Omental fat pad (tissue), 4 donors: ENCODE results near the gene KSR1. TPM values are rescaled to one million over a fixed set of nuclear protein-coding genes. Genes with fewer than 3 reads are reported as not detected.
"Not testable (repeated sequence)": the region's sequence is repeated elsewhere in the genome, so short reads cannot be mapped to it uniquely, and the experiment has no call there.

ENCODE experiments used
- ATAC-seq: fragments of 150-250 bp; one replicate; pipeline ENCODE4 v1.9.1; 2016; ENCODE audit warnings: mild to moderate bottlenecking, moderate library complexity; ENCODE audit not compliant: low FRiP score
- DNase-seq: peaks from one replicate; pipeline ENCODE4 v3.0.0-alpha.2; 2019; ENCODE audit warnings: low spot score
- CTCF ChIP-seq, 3 donors: fragments of 450-650 bp; IDR thresholded peaks; one replicate each; pipeline ENCODE4 v1.5.1; 2016 to 2017; ENCODE audit warnings: antibody characterized with exemption in 3 of 3, mild to moderate bottlenecking in 3 of 3, moderate library complexity in 2 of 3
- total RNA-seq, 4 donors: library from RNA; depleted of rRNA; stranded (reverse); fragments of >200 nt; gene quantifications; one replicate each; pipeline ENCODE4 v1.1.0, GENCODE V29; 2016

The KSR1 gene
- total RNA-seq, 4 donors from 2014 or later, result 25.8 to 42.3 (median 33.9) TPM

- no peak for TF ChIP-seq CTCF (IDR thresholded peaks at IDR 0.05)
- DNase-seq (no peak), ATAC-seq (no peak)
Observed at GRCh38 chr17:27660436-27660835, 204.2 kb downstream of the KSR1 start.

GRCh38 chr17:27663936-27664605 is 207.8 kb downstream of the KSR1 start:
- ATAC-seq (no peak), DNase-seq (no peak)

GRCh38 chr17:27664606-27664965 is 208.3 kb downstream of the KSR1 start:
- DNase-seq (no peak), ATAC-seq (no peak)
- no peak for TF ChIP-seq CTCF (IDR thresholded peaks at IDR 0.05)

More at GRCh38 chr17:27663936-27664605, 207.8 kb downstream of the KSR1 start:
- TF ChIP-seq CTCF (IDR thresholded peaks at IDR 0.05), result no peak

GRCh38 chr17:27665549-27665948 is 209.3 kb downstream of the KSR1 start:
- DNase-seq (no peak), ATAC-seq (no peak)
- TF ChIP-seq CTCF (IDR thresholded peaks at IDR 0.05), result no peak

- not testable (repeated sequence) for DNase-seq, ATAC-seq
Observed at GRCh38 chr17:27666270-27666669, 210.0 kb downstream of the KSR1 start.

- TF ChIP-seq CTCF (IDR thresholded peaks at IDR 0.05), result no peak
- DNase-seq (no peak), ATAC-seq (no peak)
Observed at GRCh38 chr17:27666831-27667560, 210.7 kb downstream of the KSR1 start.

GRCh38 chr17:27667656-27668487 is 211.6 kb downstream of the KSR1 start:
- no peak for ATAC-seq
- no peak for DNase-seq
- TF ChIP-seq CTCF (IDR thresholded peaks at IDR 0.05), result no peak
